OCI-LY7 (cell line): ENCODE measurements around the gene ZNF213.

Experiments used
- EZH2phosphoT487 ChIP-seq: fragments of 200-600 bp; sonication (generic); IDR thresholded peaks from 2 replicates; pipeline ENCODE4 v1.6.1; 2018; ENCODE audit warnings: low read depth, borderline replicate concordance, mild to moderate bottlenecking, mixed run types, antibody characterized with exemption, low read length, moderate library complexity, mixed read lengths
- TF ChIP-seq, protein P1 (sequence below): fragments of 200-600 bp; sonication (generic); conservative IDR thresholded peaks from 2 replicates; pipeline ENCODE4 v1.5.1; 2014; ENCODE audit warnings: mild to moderate bottlenecking, antibody characterized with exemption, low read length, moderate library complexity, mixed read lengths

GRCh38 chr16:3155972-3156371 is 21.1 kb downstream of the ZNF213 start:
- TF ChIP-seq, protein P1, sequence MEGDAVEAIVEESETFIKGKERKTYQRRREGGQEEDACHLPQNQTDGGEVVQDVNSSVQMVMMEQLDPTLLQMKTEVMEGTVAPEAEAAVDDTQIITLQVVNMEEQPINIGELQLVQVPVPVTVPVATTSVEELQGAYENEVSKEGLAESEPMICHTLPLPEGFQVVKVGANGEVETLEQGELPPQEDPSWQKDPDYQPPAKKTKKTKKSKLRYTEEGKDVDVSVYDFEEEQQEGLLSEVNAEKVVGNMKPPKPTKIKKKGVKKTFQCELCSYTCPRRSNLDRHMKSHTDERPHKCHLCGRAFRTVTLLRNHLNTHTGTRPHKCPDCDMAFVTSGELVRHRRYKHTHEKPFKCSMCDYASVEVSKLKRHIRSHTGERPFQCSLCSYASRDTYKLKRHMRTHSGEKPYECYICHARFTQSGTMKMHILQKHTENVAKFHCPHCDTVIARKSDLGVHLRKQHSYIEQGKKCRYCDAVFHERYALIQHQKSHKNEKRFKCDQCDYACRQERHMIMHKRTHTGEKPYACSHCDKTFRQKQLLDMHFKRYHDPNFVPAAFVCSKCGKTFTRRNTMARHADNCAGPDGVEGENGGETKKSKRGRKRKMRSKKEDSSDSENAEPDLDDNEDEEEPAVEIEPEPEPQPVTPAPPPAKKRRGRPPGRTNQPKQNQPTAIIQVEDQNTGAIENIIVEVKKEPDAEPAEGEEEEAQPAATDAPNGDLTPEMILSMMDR, result no peak
- TF ChIP-seq EZH2phosphoT487, result no peak
